GM18520 (cell line): ENCODE results near the gene NAALADL2.
"Not testable (repeated sequence)": the region's sequence is repeated elsewhere in the genome, so short reads cannot be mapped to it uniquely, and the experiment has no call there.

Experiments
- ATAC-seq: cut with Tn5 transposase; IDR thresholded peaks from one replicate; pipeline ENCODE4 v1.9.1; 2021; ENCODE audit not compliant: unreplicated experiment

Gene NAALADL2

DNA sequence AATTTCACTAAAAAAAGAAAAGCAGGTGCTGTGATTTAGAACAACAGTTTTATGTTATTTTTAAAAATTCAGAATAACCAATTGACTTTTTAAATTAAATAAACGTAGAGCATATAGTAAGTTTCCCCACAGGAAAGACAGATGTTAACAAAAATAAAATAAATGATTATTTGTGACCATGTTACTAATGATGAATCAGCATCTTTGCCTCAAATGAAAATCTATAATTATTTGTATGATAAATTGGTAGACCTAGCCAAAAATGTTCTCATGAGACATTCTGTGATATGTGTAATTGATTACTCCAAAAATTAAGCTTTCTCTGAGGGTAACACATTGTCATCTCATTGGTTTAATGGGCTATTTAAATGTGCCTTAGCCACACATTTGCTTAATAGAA is 948.0 kb downstream of the NAALADL2 start:
- ATAC-seq = no peak

DNA sequence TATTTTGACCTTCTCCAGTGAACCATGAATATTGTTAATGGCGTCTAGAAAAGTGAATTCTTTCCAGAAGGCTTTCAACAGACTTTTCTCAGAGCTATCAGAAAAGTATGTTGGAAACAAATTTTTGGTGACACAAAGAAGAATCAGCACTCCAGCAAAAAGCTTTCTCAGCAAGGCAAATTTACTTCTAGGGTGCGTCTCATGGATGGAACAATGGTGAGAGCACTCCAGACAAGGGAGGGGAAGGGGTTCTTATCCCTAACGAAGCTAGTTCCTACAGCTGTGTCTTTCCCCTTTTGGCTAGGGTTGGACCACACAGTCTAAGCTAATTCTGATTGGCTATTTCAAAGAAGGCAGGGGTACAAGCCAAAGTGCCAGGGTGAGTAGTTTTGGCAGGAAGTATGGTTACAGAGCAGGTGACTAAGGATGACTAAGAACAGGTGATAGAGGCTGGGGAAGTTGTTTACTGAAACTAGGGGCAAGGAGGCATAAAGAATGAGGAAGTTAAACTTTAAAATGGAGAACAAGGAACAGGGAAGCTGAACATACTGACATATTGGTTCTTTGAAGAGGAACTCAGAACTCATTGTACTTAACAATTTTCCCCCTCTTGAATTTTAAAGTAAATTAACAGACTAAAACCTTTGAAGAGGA is 959.8 kb downstream of the NAALADL2 start:
- ATAC-seq = no peak

DNA sequence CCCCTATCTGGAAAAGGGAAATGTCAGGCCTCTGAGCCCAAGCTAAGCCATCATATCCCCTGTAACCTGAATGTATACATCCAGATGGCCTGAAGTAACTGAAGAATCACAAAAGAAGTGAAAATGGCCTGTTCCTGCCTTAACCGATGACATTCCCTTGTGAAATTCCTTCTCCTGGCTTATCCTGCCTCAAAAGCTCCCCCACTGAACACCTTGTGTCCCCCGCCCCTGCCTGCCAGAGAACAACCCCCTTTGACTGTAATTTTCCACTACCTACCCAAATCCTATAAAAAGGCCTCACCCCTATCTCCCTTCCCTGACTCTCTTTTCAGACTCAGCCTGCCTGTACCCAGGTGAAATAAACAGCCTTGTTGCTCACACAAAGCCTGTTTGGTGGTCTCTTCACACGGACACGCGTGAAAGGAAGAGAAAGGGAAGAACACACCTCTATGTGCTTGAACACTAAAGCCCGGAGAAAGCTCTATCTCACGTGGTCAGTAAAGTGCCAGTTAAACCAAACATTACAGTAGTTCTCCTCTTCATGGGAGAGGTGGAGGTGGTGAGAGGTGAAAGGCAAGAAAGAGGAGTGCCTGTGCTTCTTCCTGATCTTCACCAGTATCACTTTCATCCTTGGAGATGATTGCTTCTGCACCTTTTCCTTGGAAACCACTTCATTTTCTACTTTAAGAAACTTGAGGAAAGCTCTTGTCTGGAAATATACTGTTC is 963.8 kb downstream of the NAALADL2 start:
- ATAC-seq = not testable (repeated sequence)

DNA sequence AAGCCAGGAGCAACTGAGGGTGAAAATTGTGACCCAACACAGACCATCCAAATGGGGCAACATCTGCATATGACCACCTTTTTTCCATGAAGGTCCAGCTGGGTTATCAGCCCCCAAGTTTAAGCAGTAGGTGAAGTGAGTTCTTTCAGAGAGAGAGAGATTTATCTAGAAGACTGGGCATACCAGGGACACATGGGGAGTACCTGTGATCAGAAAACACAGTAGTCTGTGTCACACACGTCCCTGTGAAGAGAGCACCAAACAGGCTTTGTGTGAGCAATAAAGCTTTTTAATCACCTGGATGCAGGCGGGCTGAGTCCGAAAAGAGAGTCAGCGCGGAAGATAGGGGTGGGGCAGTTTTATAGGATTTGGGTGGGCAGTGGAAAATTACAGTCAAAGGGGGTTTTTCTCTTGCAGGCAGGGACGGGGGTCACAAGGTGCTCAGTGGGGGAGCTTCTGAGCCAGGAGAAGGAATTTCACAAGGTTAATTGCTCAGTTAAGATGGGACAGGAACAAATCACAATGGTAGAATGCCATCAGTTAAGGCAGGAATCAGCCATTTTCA is 966.0 kb downstream of the NAALADL2 start:
- ATAC-seq = not testable (repeated sequence)

DNA sequence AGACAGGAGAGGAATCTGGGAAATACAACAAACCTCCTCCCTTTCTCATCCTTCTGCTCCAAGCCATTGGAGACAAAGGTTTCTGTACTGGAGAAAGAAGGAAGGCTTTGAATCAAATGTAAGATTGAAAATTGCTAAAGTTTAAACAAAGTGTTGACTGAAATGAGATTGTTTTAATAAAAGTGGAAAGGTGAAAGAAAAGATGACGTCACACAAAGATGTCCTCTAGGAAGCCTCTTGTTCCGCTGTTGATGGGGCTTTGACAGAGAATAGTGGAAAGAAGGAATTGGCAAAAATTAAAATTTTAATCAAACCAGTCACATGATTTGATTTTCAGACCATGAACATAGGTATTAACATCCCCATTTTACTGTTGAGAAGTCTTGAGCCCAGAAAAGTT is 967.6 kb downstream of the NAALADL2 start:
- no peak for ATAC-seq

DNA sequence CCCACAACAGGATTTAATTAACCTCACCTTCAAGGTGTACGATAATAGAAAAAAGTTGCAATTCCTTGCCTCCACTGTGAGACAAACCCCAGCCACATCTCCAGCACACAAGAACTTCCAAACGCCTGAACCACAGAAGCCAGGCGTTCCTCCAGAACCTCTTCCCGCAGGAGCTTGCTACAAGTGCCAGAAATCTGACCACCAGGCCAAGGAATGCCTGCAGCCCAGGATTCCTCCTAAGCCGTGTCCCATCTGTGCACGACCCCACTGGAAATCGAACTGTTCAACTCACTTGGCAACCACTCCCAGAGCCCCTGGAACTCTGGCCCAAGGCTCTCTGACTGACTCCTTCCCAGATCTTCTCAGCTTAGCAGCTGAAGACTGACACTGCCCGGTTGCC is 970.7 kb downstream of the NAALADL2 start:
- not testable (repeated sequence) for ATAC-seq

DNA sequence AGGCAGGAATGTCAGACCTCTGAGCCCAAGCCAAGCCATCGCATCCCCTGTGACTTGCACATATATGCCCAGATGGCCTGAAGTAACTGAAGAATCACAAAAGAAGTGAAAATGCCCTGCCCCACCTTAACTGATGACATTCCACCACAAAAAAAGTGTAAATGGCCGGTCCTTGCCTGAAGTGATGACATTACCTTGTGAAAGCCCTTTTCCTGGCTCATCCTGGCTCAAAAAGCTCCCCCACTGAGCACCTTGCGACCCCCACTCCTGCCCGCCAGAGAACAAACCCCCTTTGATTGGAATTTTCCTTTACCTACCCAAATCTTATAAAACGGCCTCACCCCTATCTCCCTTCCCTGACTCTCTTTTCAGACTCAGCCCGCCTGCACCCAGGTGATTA is 976.6 kb downstream of the NAALADL2 start:
- not testable (repeated sequence) for ATAC-seq

DNA sequence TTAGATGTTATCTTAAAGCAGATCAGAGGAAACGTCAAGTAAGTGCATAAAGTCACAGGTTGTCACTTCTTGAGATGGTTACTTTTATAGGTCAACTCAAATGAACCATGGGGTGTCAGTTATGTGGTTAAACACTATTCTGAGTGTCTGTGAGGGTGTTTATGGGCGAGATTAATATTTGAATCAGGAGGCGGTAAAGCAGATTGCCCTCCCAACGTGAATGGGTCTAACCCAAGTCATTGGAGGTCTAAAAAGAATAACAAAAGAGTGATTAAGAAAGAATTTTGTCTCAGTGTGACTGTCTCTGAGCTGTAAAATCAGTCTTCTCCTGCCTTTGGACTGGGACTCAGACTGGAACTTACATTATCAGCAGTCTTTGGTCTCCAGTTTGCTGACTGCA is 977.5 kb downstream of the NAALADL2 start:
- no peak for ATAC-seq

DNA sequence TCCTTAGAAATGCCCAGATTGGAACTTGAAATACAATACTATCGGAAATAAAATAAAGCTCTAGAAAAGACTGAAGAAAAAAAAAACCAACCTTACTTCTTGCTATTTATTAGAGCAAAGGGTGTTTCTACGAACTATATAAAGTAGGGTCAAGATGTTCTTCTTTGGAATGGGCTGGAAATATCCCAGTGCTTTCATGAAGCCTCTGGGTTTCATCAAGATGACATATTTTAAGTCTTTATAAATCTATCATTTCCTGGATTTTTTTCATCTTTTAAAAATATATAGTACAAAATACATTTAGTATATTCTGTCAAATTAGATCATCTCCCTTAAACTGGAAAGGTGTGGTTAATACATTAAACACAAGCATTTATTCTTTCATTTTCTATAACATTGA is 978.8 kb downstream of the NAALADL2 start:
- ATAC-seq = no peak

DNA sequence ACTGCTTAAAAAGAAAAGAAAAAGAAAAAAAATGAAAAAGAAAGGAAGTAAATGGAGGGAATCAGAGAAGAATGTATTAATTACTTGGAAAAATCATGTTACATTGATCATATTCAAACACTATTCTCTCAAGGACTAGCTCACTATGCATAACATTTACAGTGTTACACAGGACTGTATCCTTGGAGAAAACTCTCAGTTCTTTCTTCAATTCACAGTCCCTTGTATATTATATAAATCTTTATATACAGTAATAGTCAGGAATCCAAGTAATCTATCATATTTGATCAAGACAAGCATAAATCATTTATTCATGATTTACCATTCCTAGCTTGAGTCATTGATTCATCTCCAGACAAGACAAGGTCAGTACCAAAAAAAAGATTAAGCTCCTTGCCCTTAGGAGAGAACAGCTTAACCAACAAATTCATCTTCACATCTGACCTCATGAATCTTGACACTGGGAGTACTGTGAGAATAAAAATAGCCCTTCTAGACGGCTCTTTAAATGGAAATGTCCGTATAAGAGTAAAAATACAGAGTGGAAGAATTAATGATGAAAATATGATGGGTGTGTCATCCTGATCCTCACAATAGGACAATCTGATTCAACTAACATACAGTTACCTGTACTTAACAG is 980.4 kb downstream of the NAALADL2 start:
- ATAC-seq = no peak

DNA sequence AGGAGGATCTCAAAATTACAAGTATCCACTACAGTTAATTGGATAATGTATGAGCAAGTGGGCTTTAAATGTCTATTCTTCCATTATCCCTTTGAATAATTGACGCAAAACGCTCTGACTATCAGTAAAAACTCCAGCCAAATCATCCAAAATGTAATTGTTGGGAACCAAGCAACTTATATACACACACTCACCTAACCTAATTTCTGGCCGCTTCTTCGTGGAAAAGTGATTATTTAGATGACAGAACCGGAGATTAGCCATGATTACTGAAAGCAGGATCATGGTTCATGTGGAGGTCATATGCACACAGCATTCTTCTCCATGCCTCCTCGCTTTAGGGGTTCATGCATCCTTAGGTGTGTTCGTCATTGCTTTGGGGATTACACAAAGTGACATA is 992.4 kb downstream of the NAALADL2 start:
- no peak for ATAC-seq

DNA sequence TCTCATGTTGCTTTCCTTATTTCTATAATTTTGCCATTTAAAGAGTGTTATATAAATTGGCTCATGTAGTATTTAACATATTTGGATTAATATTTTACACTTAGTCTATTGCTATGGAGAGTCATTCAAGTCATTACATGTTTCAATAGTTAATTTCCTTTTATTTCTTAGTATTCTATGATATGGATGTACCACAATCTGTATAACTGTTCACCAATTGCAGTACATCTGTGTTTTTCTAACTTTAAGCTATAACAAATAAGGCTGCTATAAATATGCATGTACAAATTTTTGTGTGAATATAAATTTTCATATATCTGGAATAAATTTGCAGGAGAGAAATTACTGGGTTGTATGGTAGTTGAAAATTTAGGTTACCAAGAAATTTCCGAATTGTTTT is 993.4 kb downstream of the NAALADL2 start:
- no peak for ATAC-seq

DNA sequence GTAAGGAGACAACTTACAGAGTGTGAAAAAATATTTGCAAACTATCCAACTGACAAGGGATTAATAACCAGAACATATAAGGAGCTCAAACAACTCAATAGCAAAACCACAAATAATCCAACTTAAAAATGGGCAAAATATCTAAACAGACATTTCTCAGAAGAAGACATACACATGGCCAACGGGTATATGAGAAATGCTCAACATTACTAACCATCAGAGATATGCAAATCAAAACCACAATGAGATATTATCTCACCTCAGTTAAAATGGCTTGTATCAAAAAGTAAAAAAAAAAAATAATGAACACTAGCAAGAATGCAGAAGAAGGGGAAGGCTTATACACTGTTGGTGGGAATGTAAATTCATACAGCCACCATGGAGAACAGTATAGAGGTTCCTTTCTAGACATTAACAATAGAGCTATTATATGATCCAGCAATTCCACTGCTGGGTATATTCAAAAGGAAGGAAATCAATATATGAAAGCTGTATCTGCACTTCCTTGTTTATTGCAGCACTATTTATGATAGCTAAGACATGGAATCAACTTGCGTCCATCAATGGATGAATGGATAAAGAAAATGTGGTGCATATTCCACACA is 998.6 kb downstream of the NAALADL2 start:
- ATAC-seq = no peak
